Measurements from ENCODE around the gene CHCT1. TPM values are rescaled to one million over a fixed set of nuclear protein-coding genes. Genes with fewer than 3 reads are reported as not detected.

Gene CHCT1
- total RNA-seq, 2 experiments from 2014 or later: not detected

DNA sequence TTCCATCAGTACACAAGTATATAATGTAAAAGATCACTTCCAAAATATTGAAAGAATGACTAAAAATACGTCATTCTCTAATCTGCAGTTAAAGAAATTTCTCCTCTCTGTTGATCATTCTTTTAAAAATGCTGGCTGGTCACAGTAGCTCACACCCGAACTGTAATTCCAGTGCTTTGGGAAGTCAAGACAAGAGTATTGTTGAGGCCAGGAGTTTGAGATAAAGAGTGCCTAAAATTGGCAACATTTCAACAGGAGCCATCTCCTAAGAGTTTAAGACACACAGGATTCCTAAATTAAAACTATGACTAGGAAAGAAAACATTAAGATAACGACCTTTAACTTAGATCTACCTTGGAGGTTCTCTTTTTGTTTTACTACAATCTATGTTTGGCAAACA lies 25.9 kb upstream of the CHCT1 start:
- Histone ChIP-seq H3K9me2 (ENCODE audit: insufficient read depth, low read length) (no peaks in the 10 kb centered on the region), H3K4me3 (ENCODE audit: low read depth, low read length, poor library complexity, severe bottlenecking) (no peak overlapping the region), H3K79me2 (ENCODE audit: insufficient read depth, low read depth, low read length) (peaks cover 3% of the 10 kb centered on the region; the same call in 1 of the 2 replicates), H3K36me3 (ENCODE audit: insufficient read depth, low read length) (no peaks in the 10 kb centered on the region), H3K4me2 (ENCODE audit: low read length) (no peak overlapping the region), H3K4me1 (ENCODE audit: insufficient read depth, low read length, poor library complexity, severe bottlenecking) (peaks cover 19% of the 10 kb centered on the region), H3K27ac (ENCODE audit: low read depth, low read length, poor library complexity, severe bottlenecking) (no peak overlapping the region), H4K20me1 (ENCODE audit: insufficient read depth, low read length) (no peaks in the 10 kb centered on the region), H2AFZ (ENCODE audit: low read length) (no peak overlapping the region), H3K9me3 (ENCODE audit: low read length) (no peaks in the 10 kb centered on the region)
- BruUV-seq (replicated peaks): no TSS peak
- intact Hi-C loops (cut with micrococcal nuclease; ENCODE audit: unreplicated experiment): loop anchor here (10.0 kb wide), 2 partner anchors 62 to 262 kb away; no protein-coding TSS in a partner anchor
- ChIA-PET CTCF (ENCODE audit: unreplicated experiment) (no interaction called here), POLR2A (no interaction called here)
- TF ChIP-seq, protein P1, sequence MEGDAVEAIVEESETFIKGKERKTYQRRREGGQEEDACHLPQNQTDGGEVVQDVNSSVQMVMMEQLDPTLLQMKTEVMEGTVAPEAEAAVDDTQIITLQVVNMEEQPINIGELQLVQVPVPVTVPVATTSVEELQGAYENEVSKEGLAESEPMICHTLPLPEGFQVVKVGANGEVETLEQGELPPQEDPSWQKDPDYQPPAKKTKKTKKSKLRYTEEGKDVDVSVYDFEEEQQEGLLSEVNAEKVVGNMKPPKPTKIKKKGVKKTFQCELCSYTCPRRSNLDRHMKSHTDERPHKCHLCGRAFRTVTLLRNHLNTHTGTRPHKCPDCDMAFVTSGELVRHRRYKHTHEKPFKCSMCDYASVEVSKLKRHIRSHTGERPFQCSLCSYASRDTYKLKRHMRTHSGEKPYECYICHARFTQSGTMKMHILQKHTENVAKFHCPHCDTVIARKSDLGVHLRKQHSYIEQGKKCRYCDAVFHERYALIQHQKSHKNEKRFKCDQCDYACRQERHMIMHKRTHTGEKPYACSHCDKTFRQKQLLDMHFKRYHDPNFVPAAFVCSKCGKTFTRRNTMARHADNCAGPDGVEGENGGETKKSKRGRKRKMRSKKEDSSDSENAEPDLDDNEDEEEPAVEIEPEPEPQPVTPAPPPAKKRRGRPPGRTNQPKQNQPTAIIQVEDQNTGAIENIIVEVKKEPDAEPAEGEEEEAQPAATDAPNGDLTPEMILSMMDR (conservative IDR thresholded peaks at IDR 0.05; ENCODE audit: low read length): no peak
- TF ChIP-seq EZH2phosphoT487 (IDR thresholded peaks at IDR 0.05; ENCODE audit: borderline replicate concordance, low read depth, low read length): no peak
- DNase-seq (ENCODE audit: low spot score): no peak

DNA sequence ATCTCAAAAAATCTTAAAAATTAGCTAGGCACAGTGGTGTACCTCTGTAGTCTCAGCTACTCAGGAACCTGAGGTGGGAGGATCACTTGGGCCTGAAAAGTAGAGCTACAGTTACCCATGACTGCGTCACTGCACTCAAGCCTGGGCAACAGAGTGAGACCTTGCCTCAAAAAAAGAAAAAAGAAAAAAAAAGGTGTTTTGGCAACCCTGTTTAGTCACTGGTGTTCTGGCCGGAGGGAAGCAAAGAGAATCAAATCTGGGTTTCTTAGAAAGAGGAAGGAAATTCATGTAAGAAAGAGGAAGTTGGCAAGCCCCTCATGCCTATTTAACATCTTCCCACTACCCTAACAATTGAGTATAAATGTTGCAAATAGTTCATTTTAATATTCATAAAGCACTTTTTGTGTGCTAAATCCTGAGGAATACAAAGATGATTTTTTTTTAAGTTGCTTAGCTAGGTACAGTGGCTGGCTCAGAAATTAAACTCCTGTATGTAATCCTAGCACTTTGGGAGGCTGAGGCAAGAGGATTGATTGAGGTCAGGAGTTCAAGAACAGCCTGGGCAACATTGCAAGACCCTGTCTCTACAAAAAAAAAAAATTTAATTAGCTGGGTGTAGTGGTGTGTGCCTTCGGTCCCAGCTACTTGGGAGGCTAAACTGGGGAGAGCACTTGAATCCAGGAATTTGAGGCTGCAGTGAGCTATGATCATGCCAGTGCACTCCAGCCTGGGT lies 23.9 kb upstream of the CHCT1 start:
- Histone ChIP-seq H3K36me3 (ENCODE audit: insufficient read depth, low read length) (no peaks in the 10 kb centered on the region), H2AFZ (ENCODE audit: low read length) (no peak overlapping the region), H3K4me1 (ENCODE audit: insufficient read depth, low read length, poor library complexity, severe bottlenecking) (peaks cover 12% of the 10 kb centered on the region), H3K9me2 (ENCODE audit: insufficient read depth, low read length) (no peaks in the 10 kb centered on the region), H4K20me1 (ENCODE audit: insufficient read depth, low read length) (no peaks in the 10 kb centered on the region), H3K4me2 (ENCODE audit: low read length) (peak overlapping the region; percentile 6; the same call in 1 of the 2 replicates), H3K79me2 (ENCODE audit: insufficient read depth, low read depth, low read length) (no peaks in the 10 kb centered on the region), H3K9me3 (ENCODE audit: low read length) (no peaks in the 10 kb centered on the region), H3K4me3 (ENCODE audit: low read depth, low read length, poor library complexity, severe bottlenecking) (no peak overlapping the region), H3K27ac (ENCODE audit: low read depth, low read length, poor library complexity, severe bottlenecking) (no peak overlapping the region)
- POLR2A ChIA-PET: interaction anchor here (0.5 to 1.0 kb wide), 2 partner anchors 8 to 1842 kb away, joined by 3 read pairs; no protein-coding TSS in a partner anchor
- CTCF ChIA-PET (ENCODE audit: unreplicated experiment): no interaction called here
- DNase-seq (ENCODE audit: low spot score): peak; percentile 75
- intact Hi-C loops (cut with micrococcal nuclease; ENCODE audit: unreplicated experiment): loop anchor here (10.0 kb wide), 2 partner anchors 64 to 264 kb away; no protein-coding TSS in a partner anchor
- no TSS peak for BruUV-seq (replicated peaks)
- TF ChIP-seq, protein P1 (conservative IDR thresholded peaks at IDR 0.05; ENCODE audit: low read length): no peak
- no peak for TF ChIP-seq EZH2phosphoT487 (IDR thresholded peaks at IDR 0.05; ENCODE audit: borderline replicate concordance, low read depth, low read length)

DNA sequence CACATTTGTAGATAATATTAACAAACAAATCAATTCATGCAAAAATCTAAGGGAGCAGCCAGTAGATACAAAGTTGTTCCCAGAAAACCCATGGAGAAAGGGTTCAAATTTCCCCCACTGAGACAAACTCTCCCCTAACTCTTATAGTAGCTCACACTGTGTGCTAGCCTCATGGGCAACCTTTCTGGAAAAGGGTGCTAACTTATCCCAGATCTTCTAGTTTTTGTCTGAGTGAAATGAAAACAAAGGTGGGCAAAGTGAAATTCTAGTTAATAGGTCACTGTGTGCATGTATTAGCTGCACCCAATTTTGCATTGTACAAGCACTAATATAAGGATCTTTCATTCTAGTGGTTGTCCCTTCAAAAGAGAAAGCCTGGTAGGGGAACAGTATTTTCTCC lies 20.5 kb upstream of the CHCT1 start:
- no peaks in the 10 kb centered on the region for H3K9me3 ChIP-seq (ENCODE audit: low read length)
- no peak for TF ChIP-seq EZH2phosphoT487 (IDR thresholded peaks at IDR 0.05; ENCODE audit: borderline replicate concordance, low read depth, low read length)
- TF ChIP-seq, protein P1 (conservative IDR thresholded peaks at IDR 0.05; ENCODE audit: low read length): no peak
- H3K9me2 ChIP-seq (ENCODE audit: insufficient read depth, low read length): no peaks in the 10 kb centered on the region
- H3K4me3 ChIP-seq (ENCODE audit: low read depth, low read length, poor library complexity, severe bottlenecking): no peak overlapping the region
- no peaks in the 10 kb centered on the region for H3K79me2 ChIP-seq (ENCODE audit: insufficient read depth, low read depth, low read length)
- peaks cover 12% of the 10 kb centered on the region for H3K4me1 ChIP-seq (ENCODE audit: insufficient read depth, low read length, poor library complexity, severe bottlenecking)
- H3K27ac ChIP-seq (ENCODE audit: low read depth, low read length, poor library complexity, severe bottlenecking): no peak overlapping the region
- H4K20me1 ChIP-seq (ENCODE audit: insufficient read depth, low read length): no peaks in the 10 kb centered on the region
- no peak for DNase-seq (ENCODE audit: low spot score)
- intact Hi-C loops (cut with micrococcal nuclease; ENCODE audit: unreplicated experiment): no loop called here
- H2AFZ ChIP-seq (ENCODE audit: low read length): no peak overlapping the region
- no TSS peak for BruUV-seq (replicated peaks)
- H3K4me2 ChIP-seq (ENCODE audit: low read length): no peak overlapping the region
- CTCF ChIA-PET (ENCODE audit: unreplicated experiment): interaction anchor here (1.7 kb wide), 1 partner anchor 174 kb away, joined by 3 read pairs; no protein-coding TSS in a partner anchor
- no peaks in the 10 kb centered on the region for H3K36me3 ChIP-seq (ENCODE audit: insufficient read depth, low read length)
- POLR2A ChIA-PET: no interaction called here
